GM12878 (cell line): ENCODE measurements around the gene NPY2R. TPM values are rescaled to one million over a fixed set of nuclear protein-coding genes. Genes with fewer than 3 reads are reported as not detected.

Source experiments
- ATAC-seq: fragments of 200-7000 bp; cut with Tn5 transposase; 3 replicates; pipeline ENCODE4 v1.9.1; 2020; ENCODE audit warnings: mild to moderate bottlenecking, moderate library complexity
- BruUV-seq: library from RNA; stranded (reverse); fragments of 400-500 nt; replicated peaks from 2 replicates; lab custom pipeline; 2021; lab: Mats Ljungman, UMichigan
- CTCF ChIA-PET: fragments of 300-600 bp; sonication (Branson Sonifier 250); formaldehyde crosslinking; extraction: SDS; loops from one replicate; lab custom pipeline; 2021; ENCODE audit warnings: inconsistent platforms; lab: Yijun Ruan, JAX
- POLR2A ChIA-PET: fragments of 350-600 bp; formaldehyde crosslinking; extraction: SDS; loops from one replicate; lab custom pipeline; 2021; ENCODE audit warnings: inconsistent platforms; lab: Charles Lee
- RAD21 ChIA-PET: fragments of 300-600 bp; sonication (Branson Sonifier 250); formaldehyde crosslinking; loops from one replicate; lab custom pipeline; 2023; ENCODE audit warnings: antibody characterized with exemption; ENCODE audit not compliant: unreplicated experiment; lab: Charles Lee
- SMC1A ChIA-PET: fragments of 300-600 bp; sonication (Branson Sonifier 250); formaldehyde crosslinking; loops from one replicate; lab custom pipeline; 2023; ENCODE audit not compliant: unreplicated experiment, uncharacterized antibody; lab: Charles Lee
- DNase-seq: peaks from one replicate; pipeline ENCODE4 v3.0.0-alpha.2; 2011; ENCODE audit warnings: low read depth, low spot score
- FAIRE-seq: peaks from 3 replicates; lab custom pipeline; 2011; peaks lifted over from hg19 to GRCh38; lab: Jason Lieb, UNC
- H2AFZ ChIP-seq: 2 replicates; pipeline ENCODE4 v1.6.0; 2011; ENCODE audit warnings: low read depth, low read length, control low read depth; ENCODE audit not compliant: control insufficient read depth
- H3K27ac ChIP-seq: 2 replicates; pipeline ENCODE4 v1.5.1; 2011; ENCODE audit warnings: control low read depth; ENCODE audit not compliant: control insufficient read depth, insufficient read depth
- H3K27me3 ChIP-seq, 2 experiments: replicated peaks in 1 of 2; 2 replicates each; pipeline versions ENCODE4 v1.6.0 to v1.6.1; 2011; ENCODE audit warnings: low read length in 1 of 2; ENCODE audit not compliant: control insufficient read depth in 2 of 2, insufficient read depth in 2 of 2
- H3K36me3 ChIP-seq, 2 experiments: 2 replicates each; pipeline ENCODE4 v1.5.1; 2011; ENCODE audit warnings: low read length in 1 of 2; ENCODE audit not compliant: control insufficient read depth in 2 of 2, insufficient read depth in 2 of 2
- H3K4me1 ChIP-seq: 2 replicates; pipeline ENCODE4 v1.6.1; 2011; ENCODE audit warnings: mild to moderate bottlenecking, low read length, moderate library complexity, mixed read lengths; ENCODE audit not compliant: control insufficient read depth, insufficient read depth
- H3K4me2 ChIP-seq: 2 replicates; pipeline ENCODE4 v1.6.0; 2011; ENCODE audit warnings: control low read depth; ENCODE audit not compliant: control insufficient read depth, insufficient read depth
- H3K4me3 ChIP-seq: fragments of 200-600 bp; sonication (generic); 2 replicates; pipeline ENCODE4 v1.5.1; 2016
- H3K79me2 ChIP-seq: 2 replicates; pipeline ENCODE4 v1.6.0; 2011; ENCODE audit warnings: low read length; ENCODE audit not compliant: control insufficient read depth, insufficient read depth
- H3K9ac ChIP-seq: 2 replicates; pipeline ENCODE4 v1.8.0; 2011; ENCODE audit warnings: low read length, control low read depth, mixed read lengths; ENCODE audit not compliant: control insufficient read depth, insufficient read depth
- H3K9me3 ChIP-seq: replicated peaks from 3 replicates; pipeline ENCODE4 v1.5.1; 2011; ENCODE audit warnings: mild to moderate bottlenecking, low read length; ENCODE audit not compliant: control insufficient read depth, insufficient read depth
- H4K20me1 ChIP-seq: 2 replicates; pipeline ENCODE4 v1.6.0; 2011; ENCODE audit not compliant: control insufficient read depth, insufficient read depth
- BCL3 ChIP-seq: IDR thresholded peaks from 2 replicates; pipeline ENCODE4 v1.6.1; 2011; ENCODE audit warnings: borderline replicate concordance, low read depth, mild to moderate bottlenecking, moderate library complexity, low read length; ENCODE audit not compliant: insufficient read depth, poor library complexity, severe bottlenecking
- CBFB ChIP-seq: IDR thresholded peaks from 2 replicates; pipeline ENCODE4 v1.6.1; 2016; ENCODE audit warnings: antibody characterized with exemption, low read depth
- E4F1 ChIP-seq: fragments of 450-650 bp; IDR thresholded peaks from 2 replicates; pipeline ENCODE4 v1.6.1; 2018; ENCODE audit warnings: borderline replicate concordance, mild to moderate bottlenecking; ENCODE audit not compliant: partially characterized antibody
- ETV6 ChIP-seq, 2 experiments: fragments of 450-650 bp in 1 of 2; IDR thresholded peaks in 1 of 2; conservative IDR thresholded peaks in 1 of 2; 2 replicates each; pipeline ENCODE4 v1.6.1; 2014; ENCODE audit warnings: antibody characterized with exemption in 1 of 2, borderline replicate concordance in 1 of 2, low read depth in 1 of 2, mild to moderate bottlenecking in 1 of 2, moderate library complexity in 1 of 2
- KDM1A ChIP-seq: fragments of 200-600 bp; sonication (generic); IDR thresholded peaks from 2 replicates; pipeline ENCODE4 v1.6.1; 2016; ENCODE audit warnings: borderline replicate concordance
- MTA3 ChIP-seq: IDR thresholded peaks from 2 replicates; pipeline ENCODE4 v1.6.1; 2012; ENCODE audit warnings: low read length, inconsistent platforms, borderline replicate concordance
- NRF1 ChIP-seq: conservative IDR thresholded peaks from 2 replicates; pipeline ENCODE4 v1.6.1; 2011; ENCODE audit warnings: mild to moderate bottlenecking, low read depth, low read length, improper control_type of control experiment
- YBX1 ChIP-seq: fragments of 450-650 bp; IDR thresholded peaks from 2 replicates; pipeline ENCODE4 v1.6.1; 2016; ENCODE audit warnings: antibody characterized with exemption
- whole genome bisulfite sequencing: methylation state at CpG from one replicate; pipeline ENCODE4 v1.1.6; 2016; ENCODE audit warnings: low lambda C conversion rate; ENCODE audit not compliant: insufficient replicate concordance, insufficient coverage; ENCODE audit errors: missing lambda C conversion rate; 5-methylcytosine and 5-hydroxymethylcytosine counted together
- in situ Hi-C: fragments of 300-500 bp; cut with MboI; formaldehyde crosslinking; loops from 9 replicates; pipeline ENCODE4 v1.14.3; 2018; ENCODE audit warnings: mixed read lengths
- intact Hi-C: fragments of 100-400 bp; cut with micrococcal nuclease; formaldehyde crosslinking; loops from one replicate; pipeline ENCODE4 v1.14.2; 2022; ENCODE audit not compliant: unreplicated experiment
- polyA plus RNA-seq, 11 experiments: library from polyadenylated mRNA; depleted of rRNA in 4 of 11; unstranded in 6 of 11; stranded (reverse) in 5 of 11; fragments of >200 nt; fragmentation: Nextera tagmentation in 4 of 11; fragmentation: Illumina TruSeq in 1 of 11; extraction: Ambion mirVana in 4 of 11; extraction: Trizol in 1 of 11; gene quantifications; 1 replicate in 1 of 11; 2 replicates in 10 of 11; pipeline versions ENCODE4 v1.2.1 to v1.2.3, GENCODE V29; 2011 to 2016; ENCODE audit warnings: inconsistent platforms in 2 of 11, missing spikeins in 2 of 11, low read depth in 1 of 11
- total RNA-seq, 4 experiments: library from RNA; depleted of rRNA in 3 of 4; stranded (reverse); fragments of >200 nt in 3 of 4; fragmentation: Illumina TruSeq in 1 of 4; extraction: Trizol in 1 of 4; gene quantifications; 2 replicates each; pipeline versions ENCODE4 v1.2.1 to v1.2.3, GENCODE V29; 2013 to 2021

Gene NPY2R
- total and polyA plus RNA-seq, 10 of the 15 experiments (the other 5 are each of a cell fraction or from before 2014, with no cell fraction given): not detected

- TF ChIP-seq BCL3 (no peak), MTA3 (no peak), E4F1 (no peak), NRF1 (no peak), KDM1A (no peak), ETV6 (conservative IDR thresholded peaks at IDR 0.05 in 1 of 2, IDR thresholded peaks at IDR 0.05 in 1 of 2; ENCODE audit: borderline replicate concordance in 1 of 2, low read depth in 1 of 2) (no peak)
Measured at GRCh38 chr4:155174668-155175067, 33.8 kb upstream of the NPY2R start (continued).

GRCh38 chr4:155179216-155179615 is 29.2 kb upstream of the NPY2R start:
- H4K20me1 ChIP-seq: no peaks in the 10 kb centered on the region
- FAIRE-seq (no peak), DNase-seq (no peak), ATAC-seq (no peak)
- no peak overlapping the region for H2AFZ ChIP-seq
- H3K4me2 ChIP-seq: no peak overlapping the region
- RAD21 ChIA-PET: no interaction called here
- H3K9ac ChIP-seq: no peak overlapping the region
- no peaks in the 10 kb centered on the region for H3K79me2 ChIP-seq
- SMC1A ChIA-PET: interaction anchor here (0.8 kb wide), 1 partner anchor 20 kb away, joined by 3 read pairs; no protein-coding TSS in a partner anchor
- WGBS: 33% methylated on average over 2 of the region's 2 CpGs
- POLR2A ChIA-PET: no interaction called here
- CTCF ChIA-PET: no interaction called here
- intact Hi-C loops: no loop called here
- no peaks in the 10 kb centered on the region for H3K27me3 ChIP-seq
- no peaks in the 10 kb centered on the region for H3K36me3 ChIP-seq
- H3K4me1 ChIP-seq: no peaks in the 10 kb centered on the region
- no TSS peak for BruUV-seq
- no peaks in the 10 kb centered on the region for H3K9me3 ChIP-seq
- TF ChIP-seq CBFB (no peak), YBX1 (no peak)
- TF ChIP-seq, all 136 proteins: peak for 0
- Histone ChIP-seq H3K4me3 (no peak overlapping the region), H3K27ac (no peak overlapping the region)
- in situ Hi-C loops: no loop called here
